Heart left ventricle (tissue), 13 donors: Measurements from ENCODE around the gene FRG2.

Experiments
- POLR2A ChIP-seq, 2 donors: fragments of 450-650 bp; IDR thresholded peaks; one replicate each; pipeline ENCODE4 v1.6.1; 2017; ENCODE audit warnings: antibody characterized with exemption in 2 of 2, mild to moderate bottlenecking in 2 of 2, moderate library complexity in 2 of 2
- TF ChIP-seq, protein P1 (sequence below), 12 donors: fragments of 200-600 bp; sonication (generic) in 4 of 12; IDR thresholded peaks; one replicate each; pipeline versions ENCODE4 v1.5.0 to v1.8.0; 2018 to 2022; ENCODE audit warnings: antibody characterized with exemption in 12 of 12, mild to moderate bottlenecking in 5 of 12
- donor health status: ischemic (EF 13 %, LVEDD 7.1; RV severe dilation, severe dysfunction).
- donor health status: DM: no; HTN: yes; CAD: no.
- donor health status: DM: no; HTN: no; CAD: no.
- donor health status: ischemic (EF 25% LVEDD 6.9; RV normal size, moderate dysfunction).
- donor health status: ischemic (EF 25% LVEDD 5.7; RV mildly dilated, moderate dysfunction).
- donor health status: ischemic (EF 35%, LVEDD 5.7; RV mildly dilated, moderate dysfunction).
- donor health status: nonischemic (EF 11% LVEDD 7.7; RV severe dilation, severe dysfunction).
- donor health status: DM: yes; HTN: yes; CAD: no.
- donor health status: PGD.
- donor health status: ischemic (EF 29% LVEDD 5.4; RV normal size, mild dysfunction).
- donor health status: nonischemic (EF 23%, LVEDD 6.1; RV moderate dilation, normal function).

DNA sequence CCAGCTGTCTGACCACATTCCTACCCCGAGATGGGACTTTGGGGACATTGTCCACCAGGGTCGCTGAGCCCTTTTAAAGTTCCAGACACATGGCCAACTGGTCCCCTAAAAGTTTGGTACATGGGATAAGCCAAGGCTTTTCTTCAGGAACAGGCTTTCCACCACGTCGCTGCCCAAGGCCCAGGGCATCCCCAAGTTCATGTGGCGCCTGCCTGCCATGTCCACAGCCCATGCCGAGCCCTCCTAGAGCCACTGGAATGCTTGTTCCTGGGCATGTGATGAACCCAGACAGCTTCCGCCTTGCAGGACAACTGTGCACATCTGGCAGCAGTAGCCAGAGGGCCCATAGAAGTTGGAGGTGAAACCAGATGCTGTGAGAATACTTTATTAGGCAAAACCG, 45.1 kb downstream of the FRG2 start:
- TF ChIP-seq, protein P1, sequence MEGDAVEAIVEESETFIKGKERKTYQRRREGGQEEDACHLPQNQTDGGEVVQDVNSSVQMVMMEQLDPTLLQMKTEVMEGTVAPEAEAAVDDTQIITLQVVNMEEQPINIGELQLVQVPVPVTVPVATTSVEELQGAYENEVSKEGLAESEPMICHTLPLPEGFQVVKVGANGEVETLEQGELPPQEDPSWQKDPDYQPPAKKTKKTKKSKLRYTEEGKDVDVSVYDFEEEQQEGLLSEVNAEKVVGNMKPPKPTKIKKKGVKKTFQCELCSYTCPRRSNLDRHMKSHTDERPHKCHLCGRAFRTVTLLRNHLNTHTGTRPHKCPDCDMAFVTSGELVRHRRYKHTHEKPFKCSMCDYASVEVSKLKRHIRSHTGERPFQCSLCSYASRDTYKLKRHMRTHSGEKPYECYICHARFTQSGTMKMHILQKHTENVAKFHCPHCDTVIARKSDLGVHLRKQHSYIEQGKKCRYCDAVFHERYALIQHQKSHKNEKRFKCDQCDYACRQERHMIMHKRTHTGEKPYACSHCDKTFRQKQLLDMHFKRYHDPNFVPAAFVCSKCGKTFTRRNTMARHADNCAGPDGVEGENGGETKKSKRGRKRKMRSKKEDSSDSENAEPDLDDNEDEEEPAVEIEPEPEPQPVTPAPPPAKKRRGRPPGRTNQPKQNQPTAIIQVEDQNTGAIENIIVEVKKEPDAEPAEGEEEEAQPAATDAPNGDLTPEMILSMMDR (IDR thresholded peaks at IDR 0.05) = no peak
- no peak for TF ChIP-seq POLR2A (IDR thresholded peaks at IDR 0.05)
